Osteoblast (primary cell): ENCODE results near the gene OR52A5. TPM values are rescaled to one million over a fixed set of nuclear protein-coding genes. Genes with fewer than 3 reads are reported as not detected.

Experiments used
- DNase-seq: peaks from one replicate; pipeline ENCODE4 v3.0.0; 2011; ENCODE audit warnings: low spot score, mixed read lengths; ENCODE audit not compliant: insufficient read length; ENCODE audit errors: missing footprints
- H2AFZ ChIP-seq: 2 replicates; pipeline ENCODE4 v1.6.0; 2011; ENCODE audit warnings: mild to moderate bottlenecking, low read length
- H3K27ac ChIP-seq: 2 replicates; pipeline ENCODE4 v1.5.1; 2011; ENCODE audit warnings: mild to moderate bottlenecking, low read depth, low read length, moderate library complexity
- H3K27me3 ChIP-seq: 2 replicates; pipeline ENCODE4 v1.6.0; 2012; ENCODE audit warnings: mild to moderate bottlenecking, control low read depth, inconsistent platforms, low read length, moderate library complexity; ENCODE audit not compliant: insufficient read depth
- H3K36me3 ChIP-seq: 2 replicates; pipeline ENCODE4 v1.5.1; 2011; ENCODE audit warnings: mild to moderate bottlenecking, low read length, control low read depth, moderate library complexity; ENCODE audit not compliant: insufficient read depth
- H3K4me1 ChIP-seq: 2 replicates; pipeline ENCODE4 v1.5.1; 2011; ENCODE audit warnings: mild to moderate bottlenecking, low read length, control low read depth, moderate library complexity; ENCODE audit not compliant: insufficient read depth
- H3K4me2 ChIP-seq: 2 replicates; pipeline ENCODE4 v1.6.0; 2011; ENCODE audit warnings: mild to moderate bottlenecking, low read length; ENCODE audit not compliant: insufficient read depth
- H3K4me3 ChIP-seq: fragments of 200-600 bp; sonication (generic); 3 replicates; pipeline ENCODE4 v1.5.1; 2012; ENCODE audit warnings: mild to moderate bottlenecking, low read length, inconsistent platforms; ENCODE audit not compliant: insufficient read depth
- H3K79me2 ChIP-seq: 2 replicates; pipeline ENCODE4 v1.6.0; 2012; ENCODE audit warnings: mild to moderate bottlenecking, low read length, control low read depth, inconsistent platforms; ENCODE audit not compliant: insufficient read depth
- H3K9me3 ChIP-seq: 2 replicates; pipeline ENCODE4 v1.5.1; 2011; ENCODE audit warnings: low read depth, low read length, control low read depth
- H4K20me1 ChIP-seq: 2 replicates; pipeline ENCODE4 v1.6.0; 2012; ENCODE audit warnings: mild to moderate bottlenecking, low read length, control low read depth; ENCODE audit not compliant: insufficient read depth
- CTCF ChIP-seq: IDR thresholded peaks from 2 replicates; pipeline ENCODE4 v1.5.1; 2011; ENCODE audit warnings: mild to moderate bottlenecking, low read depth, low read length, moderate library complexity; ENCODE audit errors: extremely low read depth
- total RNA-seq: library from RNA; depleted of rRNA; stranded (reverse); fragments of >200 nt; gene quantifications from 2 replicates; pipeline ENCODE4 v1.2.3, GENCODE V29; 2012

OR52A5 gene
- not detected in 2 replicates for total RNA-seq

DNA sequence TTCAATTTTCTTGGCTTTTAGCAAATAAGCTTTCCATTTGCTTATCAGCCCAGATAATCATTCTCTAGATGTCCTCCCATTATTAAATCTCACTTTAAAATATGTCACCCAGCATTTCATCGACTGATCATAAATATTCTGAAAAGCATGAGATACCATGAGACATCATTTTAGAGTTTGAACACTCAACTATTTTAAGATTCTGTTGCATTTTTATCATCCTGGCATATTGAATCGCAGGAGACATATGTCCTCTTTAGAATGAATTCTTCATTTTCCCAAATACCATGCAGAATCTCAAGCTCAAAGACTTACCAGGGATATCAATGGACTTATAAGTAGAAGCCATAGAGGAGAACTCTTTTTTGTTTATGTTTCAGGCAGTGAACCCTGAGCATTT lies at the start of gene OR52A5:
Gene OR52A5 (minus strand): TSS at position 361 of the 400 bp plus-strand sequence. CDS start 5,714 bp downstream, outside the sequence.
- Histone ChIP-seq H3K79me2 (no peaks in the 10 kb centered on the region), H3K9me3 (no peaks in the 10 kb centered on the region), H4K20me1 (no peaks in the 10 kb centered on the region), H3K27me3 (no peaks in the 10 kb centered on the region), H3K4me2 (no peak within 1 kb of the TSS), H3K4me3 (no peak within 1 kb of the TSS), H3K27ac (no peak within 1 kb of the TSS), H3K4me1 (no peaks in the 10 kb centered on the region), H3K36me3 (no peaks in the 10 kb centered on the region), H2AFZ (no peak within 1 kb of the TSS)
- no peak for TF ChIP-seq CTCF
- no peak for DNase-seq

- DNase-seq, result no peak
- no peaks in the 10 kb centered on the region for H3K27me3 ChIP-seq
- TF ChIP-seq CTCF, result no peak
These were observed 40.1 kb upstream of the OR52A5 start for GRCh38 chr11:5178046-5178837.

GRCh38 chr11:5174934-5175333 lies 36.8 kb upstream of the OR52A5 start:
- Histone ChIP-seq H3K27ac (no peak overlapping the region), H4K20me1 (no peaks in the 10 kb centered on the region), H3K4me3 (no peak overlapping the region)

More at GRCh38 chr11:5178046-5178837, 40.1 kb upstream of the OR52A5 start:
- Histone ChIP-seq H3K4me3 (no peak overlapping the region), H3K79me2 (no peaks in the 10 kb centered on the region), H2AFZ (no peak overlapping the region), H3K9me3 (no peaks in the 10 kb centered on the region), H3K27ac (no peak overlapping the region), H3K36me3 (no peaks in the 10 kb centered on the region), H4K20me1 (no peaks in the 10 kb centered on the region), H3K4me2 (no peak overlapping the region), H3K4me1 (no peaks in the 10 kb centered on the region)

More at GRCh38 chr11:5174934-5175333, 36.8 kb upstream of the OR52A5 start:
- no peaks in the 10 kb centered on the region for H3K79me2 ChIP-seq
- H3K9me3 ChIP-seq, result no peaks in the 10 kb centered on the region
- no peaks in the 10 kb centered on the region for H3K27me3 ChIP-seq
- no peak for TF ChIP-seq CTCF
- H3K4me2 ChIP-seq, result no peak overlapping the region
- H3K4me1 ChIP-seq, result no peaks in the 10 kb centered on the region
- no peaks in the 10 kb centered on the region for H3K36me3 ChIP-seq
- no peak overlapping the region for H2AFZ ChIP-seq
- DNase-seq, result no peak
